Natural killer cell treated with Interleukin-12 subunit alpha and Interleukin-12 subunit beta and Interleukin-15 and Interleukin-18, amount 100 ng/mL, for 72 hours (primary cell): ENCODE data around the gene PPIA. TPM values are rescaled to one million over a fixed set of nuclear protein-coding genes. Genes with fewer than 3 reads are reported as not detected.
"Not testable (repeated sequence)": the region's sequence is repeated elsewhere in the genome, so short reads cannot be mapped to it uniquely, and the experiment has no call there.

Experiments used
- ATAC-seq, 2 donors: fragments of 150-1000 bp; cut with Tn5 transposase in 1 of 2; sonication (Bioruptor Pico), chemical (Tn5 transposase) in 1 of 2; 2 replicates each; pipeline ENCODE4 v1.10.0; 2021
- DNase-seq: peaks from one replicate; pipeline ENCODE4 v3.0.0; 2022; ENCODE audit warnings: low spot score
- H3K27ac Mint-ChIP-seq, 2 donors: 1 replicate in 1 of 2; 2 replicates in 1 of 2; pipeline ENCODE4 v1.8.0; 2022; ENCODE audit warnings: mixed read lengths in 2 of 2, mild to moderate bottlenecking in 1 of 2, moderate library complexity in 1 of 2
- H3K27me3 Mint-ChIP-seq, 2 donors: 1 replicate in 1 of 2; 2 replicates in 1 of 2; pipeline ENCODE4 v1.8.0; 2022; ENCODE audit warnings: mixed read lengths in 2 of 2
- H3K36me3 Mint-ChIP-seq: one replicate; pipeline ENCODE4 v1.8.0; 2022; ENCODE audit warnings: mixed read lengths
- H3K4me1 Mint-ChIP-seq, 2 donors: 1 replicate in 1 of 2; 2 replicates in 1 of 2; pipeline ENCODE4 v1.8.0; 2022; ENCODE audit warnings: low read depth in 2 of 2, mixed read lengths in 2 of 2, mild to moderate bottlenecking in 1 of 2
- H3K4me3 Mint-ChIP-seq: one replicate; pipeline ENCODE4 v1.8.0; 2022; ENCODE audit warnings: mixed read lengths
- H3K9me3 Mint-ChIP-seq: 2 replicates; pipeline ENCODE4 v1.8.0; 2022; ENCODE audit warnings: mixed read lengths
- total RNA-seq, 2 donors: library from RNA; stranded (reverse); gene quantifications; one replicate each; pipeline ENCODE4 v1.2.3, GENCODE V29; 2022

The PPIA gene
- total RNA-seq, 2 donors from 2014 or later = 1,523 to 1,782 TPM

GRCh38 chr7:44767912-44768627 lies 28.4 kb upstream of the PPIA start:
- H3K27me3 Mint-ChIP-seq = no peaks in the 10 kb centered on the region
- no peak for ATAC-seq
- peaks cover 38 to 41% of the 10 kb centered on the region in 2 donors for H3K4me1 Mint-ChIP-seq
- peaks cover 8% of the 10 kb centered on the region for H3K36me3 Mint-ChIP-seq
- no peak for DNase-seq
- H3K4me3 Mint-ChIP-seq = peak overlapping the region; percentile 39
- no peak overlapping the region for H3K27ac Mint-ChIP-seq
- H3K9me3 Mint-ChIP-seq = no peaks in the 10 kb centered on the region

- H3K36me3 Mint-ChIP-seq = peaks cover 8% of the 10 kb centered on the region
- no peaks in the 10 kb centered on the region for H3K9me3 Mint-ChIP-seq
- H3K4me3 Mint-ChIP-seq = peak overlapping the region; percentile 77
- no peak overlapping the region for H3K27ac Mint-ChIP-seq
- peaks cover 38 to 41% of the 10 kb centered on the region in 2 donors for H3K4me1 Mint-ChIP-seq
- DNase-seq = no peak
- ATAC-seq = no peak
- H3K27me3 Mint-ChIP-seq = no peaks in the 10 kb centered on the region
Observed at GRCh38 chr7:44768628-44769371, 27.7 kb upstream of the PPIA start.

- Mint-ChIP-seq H3K4me1 (peaks cover 38 to 41% of the 10 kb centered on the region in 2 donors), H3K27me3 (no peaks in the 10 kb centered on the region), H3K4me3 (peak overlapping the region; percentile 77), H3K9me3 (no peaks in the 10 kb centered on the region), H3K27ac (peak overlapping the region; percentile 12), H3K36me3 (peaks cover 8% of the 10 kb centered on the region)
- no peak for DNase-seq
- peak in 1 of 2 donors; percentile 41 for ATAC-seq
Observed at GRCh38 chr7:44769376-44769775, 27.1 kb upstream of the PPIA start.

- no peaks in the 10 kb centered on the region for H3K9me3 Mint-ChIP-seq
- no peaks in the 10 kb centered on the region for H3K27me3 Mint-ChIP-seq
- H3K36me3 Mint-ChIP-seq = peaks cover 8% of the 10 kb centered on the region
- DNase-seq (peak; percentile 75), ATAC-seq (peak; percentile 87 to 88)
- H3K4me3 Mint-ChIP-seq = peak overlapping the region; percentile 77
- peaks cover 38 to 41% of the 10 kb centered on the region in 2 donors for H3K4me1 Mint-ChIP-seq
- H3K27ac Mint-ChIP-seq = peak overlapping the region; percentile 12
Observed at GRCh38 chr7:44769776-44770294, 26.6 kb upstream of the PPIA start.

- H3K27ac Mint-ChIP-seq = no peak overlapping the region
- H3K36me3 Mint-ChIP-seq = peaks cover 8% of the 10 kb centered on the region
- H3K27me3 Mint-ChIP-seq = peaks cover 0 to 5% of the 10 kb centered on the region in 2 donors
- ATAC-seq (no peak), DNase-seq (no peak)
- H3K4me3 Mint-ChIP-seq = no peak overlapping the region
- H3K9me3 Mint-ChIP-seq = no peaks in the 10 kb centered on the region
- H3K4me1 Mint-ChIP-seq = peaks cover 38 to 41% of the 10 kb centered on the region in 2 donors
Observed at GRCh38 chr7:44771358-44771757, 25.1 kb upstream of the PPIA start.

GRCh38 chr7:44772440-44772839 lies 24.0 kb upstream of the PPIA start:
- no peak overlapping the region for H3K4me3 Mint-ChIP-seq
- no peaks in the 10 kb centered on the region for H3K9me3 Mint-ChIP-seq
- no peak overlapping the region for H3K27ac Mint-ChIP-seq
- H3K4me1 Mint-ChIP-seq = peaks cover 38 to 41% of the 10 kb centered on the region in 2 donors
- H3K36me3 Mint-ChIP-seq = peaks cover 4% of the 10 kb centered on the region
- ATAC-seq (no peak), DNase-seq (no peak)
- peaks cover 0 to 5% of the 10 kb centered on the region in 2 donors for H3K27me3 Mint-ChIP-seq

- Mint-ChIP-seq H3K36me3 (peaks cover 4% of the 10 kb centered on the region), H3K4me3 (no peak overlapping the region), H3K9me3 (no peaks in the 10 kb centered on the region), H3K27ac (no peak overlapping the region), H3K27me3 (peaks cover 0 to 5% of the 10 kb centered on the region in 2 donors), H3K4me1 (peaks cover 35 to 37% of the 10 kb centered on the region in 2 donors)
- ATAC-seq = no peak
- no peak for DNase-seq
Observed at GRCh38 chr7:44772867-44773266, 23.6 kb upstream of the PPIA start.

GRCh38 chr7:44774486-44774885 lies 22.0 kb upstream of the PPIA start:
- not testable (repeated sequence) for H3K27me3 Mint-ChIP-seq, ATAC-seq, H3K4me3 Mint-ChIP-seq, DNase-seq, H3K27ac Mint-ChIP-seq, H3K9me3 Mint-ChIP-seq, H3K36me3 Mint-ChIP-seq
- peaks cover 19 to 21% of the 10 kb centered on the region in 2 donors for H3K4me1 Mint-ChIP-seq

- Mint-ChIP-seq H3K27me3 (peaks cover 0 to 5% of the 10 kb centered on the region in 2 donors), H3K27ac (no peak overlapping the region), H3K4me3 (no peak overlapping the region), H3K4me1 (peaks cover 10 to 12% of the 10 kb centered on the region in 2 donors), H3K9me3 (no peaks in the 10 kb centered on the region), H3K36me3 (no peaks in the 10 kb centered on the region)
- DNase-seq = no peak
- no peak for ATAC-seq
Observed at GRCh38 chr7:44775383-44776107, 20.9 kb upstream of the PPIA start.

GRCh38 chr7:44776211-44776610 lies 20.3 kb upstream of the PPIA start:
- no peaks in the 10 kb centered on the region for H3K36me3 Mint-ChIP-seq
- DNase-seq (no peak), ATAC-seq (no peak)
- H3K27me3 Mint-ChIP-seq = peaks cover 0 to 5% of the 10 kb centered on the region in 2 donors
- peaks cover 4 to 6% of the 10 kb centered on the region in 2 donors for H3K4me1 Mint-ChIP-seq
- H3K9me3 Mint-ChIP-seq = no peaks in the 10 kb centered on the region
- H3K27ac Mint-ChIP-seq = no peak overlapping the region
- no peak overlapping the region for H3K4me3 Mint-ChIP-seq

GRCh38 chr7:44782460-44782859 lies 14.0 kb upstream of the PPIA start:
- peaks cover 5% of the 10 kb centered on the region for H3K9me3 Mint-ChIP-seq
- H3K4me1 Mint-ChIP-seq = no peaks in the 10 kb centered on the region
- no peak overlapping the region for H3K4me3 Mint-ChIP-seq
- H3K27me3 Mint-ChIP-seq = no peaks in the 10 kb centered on the region
- DNase-seq (no peak), ATAC-seq (no peak)
- no peak overlapping the region for H3K27ac Mint-ChIP-seq
- peaks cover 7% of the 10 kb centered on the region for H3K36me3 Mint-ChIP-seq

- Mint-ChIP-seq H3K27ac (no peak overlapping the region), H3K36me3 (peaks cover 7% of the 10 kb centered on the region), H3K27me3 (no peaks in the 10 kb centered on the region), H3K4me1 (no peaks in the 10 kb centered on the region), H3K9me3 (peaks cover 5% of the 10 kb centered on the region), H3K4me3 (no peak overlapping the region)
- no peak for DNase-seq
- no peak for ATAC-seq
Observed at GRCh38 chr7:44783407-44783806, 13.1 kb upstream of the PPIA start.

GRCh38 chr7:44784364-44784763 lies 12.1 kb upstream of the PPIA start:
- peaks cover 5% of the 10 kb centered on the region for H3K9me3 Mint-ChIP-seq
- H3K27me3 Mint-ChIP-seq = no peaks in the 10 kb centered on the region
- DNase-seq (no peak), ATAC-seq (peak in 1 of 2 donors; percentile 24)
- no peaks in the 10 kb centered on the region for H3K4me1 Mint-ChIP-seq
- peaks cover 7% of the 10 kb centered on the region for H3K36me3 Mint-ChIP-seq
- H3K27ac Mint-ChIP-seq = no peak overlapping the region
- H3K4me3 Mint-ChIP-seq = no peak overlapping the region
